Measurements from ENCODE around the gene SCAMP2.

Gene SCAMP2

DNA sequence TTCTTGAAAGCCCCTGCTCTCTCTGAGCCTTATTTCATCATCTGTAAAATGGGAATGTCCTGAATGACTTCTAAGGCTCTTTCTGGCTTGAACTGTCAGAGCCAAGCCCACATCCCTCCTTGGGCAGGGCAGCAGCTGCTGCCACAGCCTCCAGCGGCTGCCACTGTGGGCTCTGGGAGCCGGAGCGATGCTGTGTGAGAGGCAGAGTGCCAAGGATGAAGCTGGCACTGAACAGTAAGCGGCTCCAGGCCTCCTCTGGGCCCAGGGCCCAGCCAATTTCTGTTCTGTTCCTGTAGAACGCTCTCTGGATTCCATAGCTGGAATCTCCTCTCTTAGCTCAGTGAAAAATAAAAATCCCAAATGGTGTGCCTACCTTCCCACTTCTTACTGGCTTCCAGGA is 42.3 kb downstream of the SCAMP2 start:
- peaks cover 4% of the 10 kb centered on the region; the same call in 1 of the 2 replicates for H3K36me3 ChIP-seq (ENCODE audit: insufficient read depth, low read length)
- H2AFZ ChIP-seq (ENCODE audit: low read depth, low read length), result no peak overlapping the region
- peaks cover 3% of the 10 kb centered on the region; the same call in 1 of the 2 replicates for H3K4me1 ChIP-seq (ENCODE audit: insufficient read depth, low read length)
- no peak overlapping the region for H3K4me2 ChIP-seq (ENCODE audit: insufficient read depth, low read length)
- DNase-seq, result no peak
- no peak for ATAC-seq (ENCODE audit: insufficient read depth, low read depth)
- H3K27ac ChIP-seq (ENCODE audit: low read length), result no peak overlapping the region
- H3K79me2 ChIP-seq (ENCODE audit: insufficient read depth, low read length), result no peaks in the 10 kb centered on the region
- H3K27me3 ChIP-seq (ENCODE audit: insufficient read depth, low read length, poor library complexity), result no peaks in the 10 kb centered on the region
- H4K20me1 ChIP-seq (ENCODE audit: insufficient read depth, low read length), result 0 out of 2 replicates have a peak, but pooled peaks cover 11% of the 10 kb centered on the region
- H3K4me3 ChIP-seq (ENCODE audit: low read depth in 1 of 2, low read length in 2 of 2), result no peak overlapping the region
- TF ChIP-seq, protein P1, sequence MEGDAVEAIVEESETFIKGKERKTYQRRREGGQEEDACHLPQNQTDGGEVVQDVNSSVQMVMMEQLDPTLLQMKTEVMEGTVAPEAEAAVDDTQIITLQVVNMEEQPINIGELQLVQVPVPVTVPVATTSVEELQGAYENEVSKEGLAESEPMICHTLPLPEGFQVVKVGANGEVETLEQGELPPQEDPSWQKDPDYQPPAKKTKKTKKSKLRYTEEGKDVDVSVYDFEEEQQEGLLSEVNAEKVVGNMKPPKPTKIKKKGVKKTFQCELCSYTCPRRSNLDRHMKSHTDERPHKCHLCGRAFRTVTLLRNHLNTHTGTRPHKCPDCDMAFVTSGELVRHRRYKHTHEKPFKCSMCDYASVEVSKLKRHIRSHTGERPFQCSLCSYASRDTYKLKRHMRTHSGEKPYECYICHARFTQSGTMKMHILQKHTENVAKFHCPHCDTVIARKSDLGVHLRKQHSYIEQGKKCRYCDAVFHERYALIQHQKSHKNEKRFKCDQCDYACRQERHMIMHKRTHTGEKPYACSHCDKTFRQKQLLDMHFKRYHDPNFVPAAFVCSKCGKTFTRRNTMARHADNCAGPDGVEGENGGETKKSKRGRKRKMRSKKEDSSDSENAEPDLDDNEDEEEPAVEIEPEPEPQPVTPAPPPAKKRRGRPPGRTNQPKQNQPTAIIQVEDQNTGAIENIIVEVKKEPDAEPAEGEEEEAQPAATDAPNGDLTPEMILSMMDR (IDR thresholded peaks at IDR 0.05; ENCODE audit: borderline replicate concordance, extremely low read depth, low read length, poor library complexity, severe bottlenecking), result no peak
- no peak for TF ChIP-seq EZH2 (IDR thresholded peaks at IDR 0.05; ENCODE audit: borderline replicate concordance, low read depth, low read length, severe bottlenecking)
- H3K9me3 ChIP-seq (ENCODE audit: insufficient read depth, low read length, severe bottlenecking), result no peaks in the 10 kb centered on the region
- H3K9ac ChIP-seq (ENCODE audit: low read depth, low read length), result no peak overlapping the region

DNA sequence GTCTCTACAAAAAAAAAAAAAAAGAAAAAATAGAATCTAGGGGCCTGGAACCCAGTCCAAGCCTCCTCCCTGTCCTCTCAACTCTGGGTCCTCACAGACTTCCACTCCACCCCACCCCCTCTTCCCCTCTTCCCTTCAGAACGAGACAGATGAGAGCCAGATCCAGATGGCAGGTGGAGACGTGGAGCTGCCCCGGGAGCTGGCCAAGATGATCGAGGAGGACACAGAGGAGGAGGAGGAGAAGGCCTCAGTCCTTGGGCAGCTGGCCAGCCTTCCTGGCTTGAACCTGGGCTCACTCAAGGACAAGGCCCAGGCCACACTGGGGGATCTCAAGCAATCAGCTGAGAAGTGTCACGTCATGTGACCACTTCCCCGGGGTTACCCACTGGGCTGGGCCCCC is 43.2 kb downstream of the SCAMP2 start:
- H3K4me2 ChIP-seq (ENCODE audit: insufficient read depth, low read length), result no peak overlapping the region
- peaks cover 16% of the 10 kb centered on the region for H4K20me1 ChIP-seq (ENCODE audit: insufficient read depth, low read length)

DNA sequence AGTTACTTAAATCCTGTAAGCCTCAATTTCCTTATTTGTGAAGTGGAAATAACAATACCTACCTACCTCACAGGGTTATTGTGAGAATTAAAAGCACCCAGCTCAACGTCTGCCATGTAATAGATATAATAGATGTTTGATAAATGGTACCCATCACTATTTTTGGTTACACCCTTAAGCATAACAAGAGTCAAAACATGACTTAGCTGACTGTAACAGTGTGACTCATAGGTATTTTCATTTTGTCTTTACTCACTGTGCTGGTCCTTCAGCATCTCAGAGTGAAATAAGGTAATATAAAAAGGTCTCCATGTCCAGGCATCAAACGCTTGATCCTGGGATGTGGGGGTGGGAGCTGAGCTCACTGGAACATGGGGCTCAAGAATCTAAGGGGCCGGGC is 43.7 kb downstream of the SCAMP2 start:
- Histone ChIP-seq H4K20me1 (ENCODE audit: insufficient read depth, low read length) (peaks cover 16% of the 10 kb centered on the region), H3K79me2 (ENCODE audit: insufficient read depth, low read length) (no peaks in the 10 kb centered on the region), H3K9ac (ENCODE audit: low read depth, low read length) (no peak overlapping the region), H3K9me3 (ENCODE audit: insufficient read depth, low read length, severe bottlenecking) (no peaks in the 10 kb centered on the region), H2AFZ (ENCODE audit: low read depth, low read length) (no peak overlapping the region), H3K4me1 (ENCODE audit: insufficient read depth, low read length) (peaks cover 3% of the 10 kb centered on the region; the same call in 1 of the 2 replicates), H3K27me3 (ENCODE audit: insufficient read depth, low read length, poor library complexity) (no peaks in the 10 kb centered on the region), H3K36me3 (ENCODE audit: insufficient read depth, low read length) (no peaks in the 10 kb centered on the region), H3K4me2 (ENCODE audit: insufficient read depth, low read length) (no peak overlapping the region), H3K27ac (ENCODE audit: low read length) (no peak overlapping the region), H3K4me3 (ENCODE audit: low read depth in 1 of 2, low read length in 2 of 2) (no peak overlapping the region)
- DNase-seq, result no peak
- no peak for TF ChIP-seq EZH2 (IDR thresholded peaks at IDR 0.05; ENCODE audit: borderline replicate concordance, low read depth, low read length, severe bottlenecking)
- TF ChIP-seq, protein P1 (IDR thresholded peaks at IDR 0.05; ENCODE audit: borderline replicate concordance, extremely low read depth, low read length, poor library complexity, severe bottlenecking), result no peak
- ATAC-seq (ENCODE audit: insufficient read depth, low read depth), result no peak

More for the DNA sequence above, 43.2 kb downstream of the SCAMP2 start:
- H3K9me3 ChIP-seq (ENCODE audit: insufficient read depth, low read length, severe bottlenecking), result no peaks in the 10 kb centered on the region
- H2AFZ ChIP-seq (ENCODE audit: low read depth, low read length), result no peak overlapping the region
- H3K36me3 ChIP-seq (ENCODE audit: insufficient read depth, low read length), result no peaks in the 10 kb centered on the region
- DNase-seq (no peak), ATAC-seq (ENCODE audit: insufficient read depth, low read depth) (no peak)
- H3K4me3 ChIP-seq (ENCODE audit: low read depth in 1 of 2, low read length in 2 of 2), result no peak overlapping the region
- peaks cover 3% of the 10 kb centered on the region; the same call in 1 of the 2 replicates for H3K4me1 ChIP-seq (ENCODE audit: insufficient read depth, low read length)
- H3K9ac ChIP-seq (ENCODE audit: low read depth, low read length), result no peak overlapping the region
- TF ChIP-seq, protein P1 (IDR thresholded peaks at IDR 0.05; ENCODE audit: borderline replicate concordance, extremely low read depth, low read length, poor library complexity, severe bottlenecking), result no peak
- TF ChIP-seq EZH2 (IDR thresholded peaks at IDR 0.05; ENCODE audit: borderline replicate concordance, low read depth, low read length, severe bottlenecking), result no peak
- H3K27me3 ChIP-seq (ENCODE audit: insufficient read depth, low read length, poor library complexity), result no peaks in the 10 kb centered on the region
- H3K79me2 ChIP-seq (ENCODE audit: insufficient read depth, low read length), result no peaks in the 10 kb centered on the region
- H3K27ac ChIP-seq (ENCODE audit: low read length), result no peak overlapping the region

DNA sequence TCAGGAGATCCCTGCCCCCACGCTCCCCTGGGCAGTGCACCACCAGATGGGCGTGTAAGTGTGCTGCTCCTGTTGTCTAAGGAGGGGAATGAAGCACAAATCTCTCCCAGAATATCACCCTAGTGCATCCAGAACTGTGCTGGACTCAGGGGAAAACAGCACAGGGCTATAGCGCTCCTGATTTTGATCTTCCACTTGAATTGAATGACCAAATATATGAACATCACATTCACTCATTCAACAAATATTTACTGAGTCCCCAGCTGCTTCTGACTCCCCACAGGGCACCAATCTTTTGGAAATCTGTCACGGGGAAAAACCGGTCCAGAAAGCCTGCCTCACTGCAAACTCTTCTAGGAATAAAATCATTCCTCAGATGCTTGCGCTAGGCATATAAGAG is 44.3 kb downstream of the SCAMP2 start:
- no peak for ATAC-seq (ENCODE audit: insufficient read depth, low read depth)
- H3K27ac ChIP-seq (ENCODE audit: low read length), result no peak overlapping the region
- H3K4me1 ChIP-seq (ENCODE audit: insufficient read depth, low read length), result peaks cover 3% of the 10 kb centered on the region; the same call in 1 of the 2 replicates
- H3K79me2 ChIP-seq (ENCODE audit: insufficient read depth, low read length), result no peaks in the 10 kb centered on the region
- H4K20me1 ChIP-seq (ENCODE audit: insufficient read depth, low read length), result peaks cover 16% of the 10 kb centered on the region
- H3K9ac ChIP-seq (ENCODE audit: low read depth, low read length), result no peak overlapping the region
- no peak overlapping the region for H2AFZ ChIP-seq (ENCODE audit: low read depth, low read length)
- no peak for DNase-seq
- H3K27me3 ChIP-seq (ENCODE audit: insufficient read depth, low read length, poor library complexity), result no peaks in the 10 kb centered on the region
- TF ChIP-seq EZH2 (IDR thresholded peaks at IDR 0.05; ENCODE audit: borderline replicate concordance, low read depth, low read length, severe bottlenecking), result no peak
- no peaks in the 10 kb centered on the region for H3K36me3 ChIP-seq (ENCODE audit: insufficient read depth, low read length)
- H3K9me3 ChIP-seq (ENCODE audit: insufficient read depth, low read length, severe bottlenecking), result no peaks in the 10 kb centered on the region
- no peak overlapping the region for H3K4me2 ChIP-seq (ENCODE audit: insufficient read depth, low read length)
- no peak overlapping the region for H3K4me3 ChIP-seq (ENCODE audit: low read depth in 1 of 2, low read length in 2 of 2)

Measured in DND-41 (cell line).